ENCODE results near the gene GP5. TPM values are rescaled to one million over a fixed set of nuclear protein-coding genes. Genes with fewer than 3 reads are reported as not detected.

GP5 gene
- total RNA-seq, 1 experiment from 2014 or later: not detected

DNA sequence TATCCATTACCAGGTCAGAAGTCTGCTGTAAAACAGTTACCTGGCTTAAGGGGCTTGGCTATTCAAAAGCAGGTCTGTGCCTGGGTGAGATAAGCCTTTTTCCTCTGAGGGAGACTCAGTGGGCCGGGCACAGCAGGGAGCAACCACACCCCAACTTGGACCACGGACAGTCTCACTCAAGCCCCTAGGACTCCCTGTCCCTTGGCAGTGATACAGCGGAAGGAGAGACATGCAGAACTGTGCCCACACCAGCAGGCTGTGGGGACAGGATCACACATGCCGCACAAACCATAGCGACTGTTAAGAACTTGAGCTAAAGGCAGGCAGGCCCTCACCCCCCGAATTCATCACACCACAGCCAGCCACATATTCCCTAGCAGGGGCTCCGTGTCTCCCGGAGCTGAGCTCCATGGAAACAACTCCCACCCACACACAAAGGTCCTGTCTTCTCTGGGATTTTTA, 2.8 kb upstream of the GP5 start:
- whole genome bisulfite sequencing (ENCODE audit: extremely low coverage, insufficient read length, low lambda C conversion rate): no CpG with 5 or more reads among the region's 8 CpGs
- no peak overlapping the region for H3K27ac ChIP-seq (ENCODE audit: insufficient read length, low read depth, low read length)
- no peaks in the 10 kb centered on the region for H4K20me1 ChIP-seq (ENCODE audit: control insufficient read depth, insufficient read depth, insufficient read length)
- peaks cover 16% of the 10 kb centered on the region; the same call in 1 of the 2 replicates for H3K27me3 ChIP-seq (ENCODE audit: insufficient read depth, low read length)
- H3K79me2 ChIP-seq (ENCODE audit: insufficient read depth, low read length): no peaks in the 10 kb centered on the region
- Mint-ChIP-seq H3K27me3 (ENCODE audit: low read depth) (peaks cover 2% of the 10 kb centered on the region; the same call in 1 of the 2 replicates), H3K4me1 (peaks cover 0 to 11% of the 10 kb centered on the region in 2 experiments; a peak in 1 of 4 replicates), H3K27ac (no peak overlapping the region; a peak in 1 of 7 replicates), H3K9me3 (no peaks in the 10 kb centered on the region; a peak in 1 of 5 replicates), H3K36me3 (ENCODE audit: insufficient read depth in 1 of 3, low read depth in 3 of 3) (peaks cover 0 to 6% (median 0%) of the 10 kb centered on the region in 3 experiments; a peak in 3 of 7 replicates), H3K4me3 (no peak overlapping the region)
- no peak overlapping the region for H4K5ac ChIP-seq (ENCODE audit: insufficient read length, low read depth, low read length)
- H3K79me1 ChIP-seq (ENCODE audit: insufficient read depth, low read depth, low read length, poor library complexity, severe bottlenecking): no peaks in the 10 kb centered on the region
- no peak overlapping the region for H3T11ph ChIP-seq (ENCODE audit: low read length)
- no peak overlapping the region for H2BK20ac ChIP-seq (ENCODE audit: low read depth, low read length, poor library complexity, severe bottlenecking)
- no peak overlapping the region for H2BK5ac ChIP-seq (ENCODE audit: insufficient read length, low read length)
- H3K14ac ChIP-seq (ENCODE audit: insufficient read depth, low read length): no peak overlapping the region
- H3K4me2 ChIP-seq (ENCODE audit: insufficient read depth, insufficient read length, low read length): no peak overlapping the region
- no peak overlapping the region for H2BK120ac ChIP-seq (ENCODE audit: low read depth, low read length, poor library complexity, severe bottlenecking)
- H2BK15ac ChIP-seq (ENCODE audit: low read depth, low read length): no peak overlapping the region
- no peak overlapping the region for H2AK5ac ChIP-seq (ENCODE audit: insufficient read length, low read length)
- H2BK12ac ChIP-seq (ENCODE audit: insufficient read length, low read depth, low read length): no peak overlapping the region
- TF ChIP-seq, protein P1, sequence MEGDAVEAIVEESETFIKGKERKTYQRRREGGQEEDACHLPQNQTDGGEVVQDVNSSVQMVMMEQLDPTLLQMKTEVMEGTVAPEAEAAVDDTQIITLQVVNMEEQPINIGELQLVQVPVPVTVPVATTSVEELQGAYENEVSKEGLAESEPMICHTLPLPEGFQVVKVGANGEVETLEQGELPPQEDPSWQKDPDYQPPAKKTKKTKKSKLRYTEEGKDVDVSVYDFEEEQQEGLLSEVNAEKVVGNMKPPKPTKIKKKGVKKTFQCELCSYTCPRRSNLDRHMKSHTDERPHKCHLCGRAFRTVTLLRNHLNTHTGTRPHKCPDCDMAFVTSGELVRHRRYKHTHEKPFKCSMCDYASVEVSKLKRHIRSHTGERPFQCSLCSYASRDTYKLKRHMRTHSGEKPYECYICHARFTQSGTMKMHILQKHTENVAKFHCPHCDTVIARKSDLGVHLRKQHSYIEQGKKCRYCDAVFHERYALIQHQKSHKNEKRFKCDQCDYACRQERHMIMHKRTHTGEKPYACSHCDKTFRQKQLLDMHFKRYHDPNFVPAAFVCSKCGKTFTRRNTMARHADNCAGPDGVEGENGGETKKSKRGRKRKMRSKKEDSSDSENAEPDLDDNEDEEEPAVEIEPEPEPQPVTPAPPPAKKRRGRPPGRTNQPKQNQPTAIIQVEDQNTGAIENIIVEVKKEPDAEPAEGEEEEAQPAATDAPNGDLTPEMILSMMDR (conservative IDR thresholded peaks at IDR 0.05): no peak
- no peak overlapping the region for H3K23ac ChIP-seq (ENCODE audit: insufficient read length, low read depth, low read length)
- H4K8ac ChIP-seq (replicated peaks; ENCODE audit: insufficient read length, low read depth, low read length): no peak overlapping the region
- H3K9me3 ChIP-seq (ENCODE audit: control insufficient read depth, low read depth, low read length): no peaks in the 10 kb centered on the region
- H2AFZ ChIP-seq (ENCODE audit: low read length): no peak overlapping the region
- no peak overlapping the region for H3K18ac ChIP-seq (ENCODE audit: insufficient read length, low read depth, low read length)
- DNase-seq: no peak
- peaks cover 8% of the 10 kb centered on the region for H3K23me2 ChIP-seq (ENCODE audit: insufficient read length, low read depth, low read length, poor library complexity, severe bottlenecking)
- no peak overlapping the region for H4K91ac ChIP-seq (ENCODE audit: insufficient read length, low read depth, low read length)
- H3K4me1 ChIP-seq (ENCODE audit: insufficient read depth, low read length): no peaks in the 10 kb centered on the region; the same call in 1 of the 2 replicates
- H3K4ac ChIP-seq (ENCODE audit: low read depth, low read length): no peak overlapping the region
- H3K9ac ChIP-seq (ENCODE audit: extremely low read depth, insufficient read length, low read length): no peak overlapping the region
- H3K56ac ChIP-seq (ENCODE audit: insufficient read length, low read depth, low read length): no peak overlapping the region

Data from H9 (cell line).